ENCODE data around the gene ATP6AP1.

Gene ATP6AP1

GRCh38 chrX:154440623-154441357 is 12.3 kb downstream of the ATP6AP1 start:
- Histone ChIP-seq H3K4me1 (ENCODE audit: control insufficient read depth, insufficient read depth, low read length) (no peaks in the 10 kb centered on the region), H3K4me3 (ENCODE audit: low read depth, low read length) (no peak overlapping the region), H3K36me3 (ENCODE audit: control insufficient read depth in 2 of 2, insufficient read depth in 1 of 2, low read length in 2 of 2) (peaks cover 7 to 63% of the 10 kb centered on the region in 2 experiments; a peak in 2 of 3 replicates), H3K9me3 (ENCODE audit: control insufficient read depth, insufficient read depth, low read depth, low read length) (no peaks in the 10 kb centered on the region), H3K27ac (ENCODE audit: extremely low read depth, low read depth, low read length) (no peak overlapping the region)
- POLR2A ChIA-PET = interaction anchor here (1.5 kb wide), 1 partner anchor 17 kb away, joined by 4 read pairs; the partner anchor contains the start of gene PLXNA3
- CTCF ChIA-PET = no interaction called here
- TF ChIP-seq EGR2 (tag by site-specific recombination; IDR thresholded peaks at IDR 0.05; ENCODE audit: low read depth) (peak; percentile 28; the same call in 1 of the 2 replicates), PATZ1 (tag by site-specific recombination; IDR thresholded peaks at IDR 0.05) (peak; percentile 24; the same call in 1 of the 2 replicates), ATF2 (tag by site-specific recombination; IDR thresholded peaks at IDR 0.05; ENCODE audit: low read depth) (peak; percentile 72), ZBTB48 (tag by site-specific recombination; IDR thresholded peaks at IDR 0.05) (no peak), ZFHX2 (tag by site-specific recombination; conservative IDR thresholded peaks at IDR 0.05) (peak; percentile 59)

GRCh38 chrX:154441564-154441963 is 13.1 kb downstream of the ATP6AP1 start:
- no peaks in the 10 kb centered on the region for H3K9me3 ChIP-seq (ENCODE audit: control insufficient read depth, insufficient read depth, low read depth, low read length)
- no peak overlapping the region for H3K4me3 ChIP-seq (ENCODE audit: low read depth, low read length)
- peaks cover 7 to 65% of the 10 kb centered on the region in 2 experiments; a peak in 2 of 3 replicates for H3K36me3 ChIP-seq (ENCODE audit: control insufficient read depth in 2 of 2, insufficient read depth in 1 of 2, low read length in 2 of 2)
- no peak for TF ChIP-seq BCL11A (tag by site-specific recombination; IDR thresholded peaks at IDR 0.05; ENCODE audit: low read depth)
- TF ChIP-seq GFI1B (tag by site-specific recombination; IDR thresholded peaks at IDR 0.05) = no peak
- no peak for TF ChIP-seq ZBTB17 (tag by site-specific recombination; IDR thresholded peaks at IDR 0.05)
- H3K27ac ChIP-seq (ENCODE audit: extremely low read depth, low read depth, low read length) = no peak overlapping the region
- POLR2A ChIA-PET = interaction anchor here (1.2 to 3.0 kb wide), 3 partner anchors 16 to 30 kb away, joined by 3 to 13 read pairs (median 4); partner anchors contain the start of genes PLXNA3 and TAFAZZIN
- CTCF ChIA-PET = interaction anchor here (0.6 kb wide), 1 partner anchor 43 kb away, joined by 4 read pairs; the partner anchor contains the start of gene RPL10
- no peaks in the 10 kb centered on the region for H3K4me1 ChIP-seq (ENCODE audit: control insufficient read depth, insufficient read depth, low read length)

GRCh38 chrX:154441984-154442707 is 13.7 kb downstream of the ATP6AP1 start:
- POLR2A ChIA-PET = interaction anchor here (0.6 to 3.0 kb wide), 4 partner anchors 15 to 31 kb away, joined by 3 to 13 read pairs (median 4); partner anchors contain the start of genes PLXNA3 and TAFAZZIN
- Histone ChIP-seq H3K9me3 (ENCODE audit: control insufficient read depth, insufficient read depth, low read depth, low read length) (no peaks in the 10 kb centered on the region), H3K4me1 (ENCODE audit: control insufficient read depth, insufficient read depth, low read length) (no peaks in the 10 kb centered on the region), H3K36me3 (ENCODE audit: control insufficient read depth in 2 of 2, insufficient read depth in 1 of 2, low read length in 2 of 2) (peaks cover 7 to 71% of the 10 kb centered on the region in 2 experiments; a peak in 2 of 3 replicates), H3K4me3 (ENCODE audit: low read depth, low read length) (no peak overlapping the region), H3K27ac (ENCODE audit: extremely low read depth, low read depth, low read length) (no peak overlapping the region)
- TF ChIP-seq ZBTB6 (tag by site-specific recombination; IDR thresholded peaks at IDR 0.05) (peak; percentile 64), ZNF138 (tag by site-specific recombination; IDR thresholded peaks at IDR 0.05; ENCODE audit: borderline replicate concordance) (no peak), ZNF24 (tag by site-specific recombination; IDR thresholded peaks at IDR 0.05) (no peak)
- CTCF ChIA-PET = interaction anchor here (0.6 kb wide), 1 partner anchor 44 kb away, joined by 4 read pairs; the partner anchor contains the start of gene RPL10
